OCI-LY1 (cell line): ENCODE measurements around the gene CHRNA4.

ENCODE experiments used
- H2AFZ ChIP-seq: fragments of 200-600 bp; sonication (generic), shearing (Covaris generic); 2 replicates; pipeline ENCODE4 v1.6.0; 2014; ENCODE audit warnings: antibody characterized with exemption, mild to moderate bottlenecking, low read length
- H3F3A ChIP-seq: fragments of 200-600 bp; sonication (generic), shearing (Covaris generic); 2 replicates; pipeline ENCODE4 v1.6.0; 2014; ENCODE audit warnings: mild to moderate bottlenecking, antibody characterized with exemption, low read length, moderate library complexity; ENCODE audit not compliant: insufficient read depth
- H3K27ac ChIP-seq: fragments of 200-600 bp; sonication (generic); 2 replicates; pipeline ENCODE4 v1.5.1; 2014; ENCODE audit warnings: low read length, mixed run types, mild to moderate bottlenecking, low read depth; ENCODE audit not compliant: poor library complexity, severe bottlenecking
- H3K27me3 ChIP-seq: fragments of 200-600 bp; sonication (generic); 2 replicates; pipeline ENCODE4 v1.6.0; 2014; ENCODE audit warnings: antibody characterized with exemption, mild to moderate bottlenecking, low read length, moderate library complexity; ENCODE audit not compliant: insufficient read depth
- H3K36me3 ChIP-seq: fragments of 200-600 bp; sonication (generic); 2 replicates; pipeline ENCODE4 v1.6.1; 2014; ENCODE audit warnings: mild to moderate bottlenecking, antibody characterized with exemption, low read length, moderate library complexity, mixed read lengths; ENCODE audit not compliant: insufficient read depth
- H3K4me1 ChIP-seq: fragments of 200-600 bp; sonication (generic); 2 replicates; pipeline ENCODE4 v1.5.1; 2014; ENCODE audit warnings: mild to moderate bottlenecking, low read length, moderate library complexity; ENCODE audit not compliant: insufficient read depth, severe bottlenecking
- H3K4me2 ChIP-seq: fragments of 200-600 bp; sonication (generic), shearing (Covaris generic); 2 replicates; pipeline ENCODE4 v1.6.1; 2014; ENCODE audit warnings: low read length
- H3K4me3 ChIP-seq: fragments of 200-600 bp; sonication (generic); 2 replicates; pipeline ENCODE4 v1.5.1; 2014; ENCODE audit warnings: low read length, low read depth, mild to moderate bottlenecking, mixed read lengths; ENCODE audit not compliant: poor library complexity, severe bottlenecking
- H3K79me2 ChIP-seq: fragments of 200-600 bp; shearing (Covaris generic); 2 replicates; pipeline ENCODE4 v1.6.1; 2016; ENCODE audit warnings: mixed run types, low read length, mixed read lengths; ENCODE audit not compliant: insufficient read depth
- H3K9ac ChIP-seq: fragments of 200-600 bp; sonication (generic), shearing (Covaris generic); 2 replicates; pipeline ENCODE4 v1.6.1; 2014; ENCODE audit warnings: mild to moderate bottlenecking, low read length, mixed read lengths
- H3K9me2 ChIP-seq: fragments of 200-600 bp; sonication (generic), shearing (Covaris generic); 2 replicates; pipeline ENCODE4 v1.6.1; 2014; ENCODE audit warnings: low read depth, mild to moderate bottlenecking, low read length, mixed read lengths
- H3K9me3 ChIP-seq: fragments of 200-600 bp; shearing (Covaris generic); 2 replicates; pipeline ENCODE4 v1.6.1; 2014; ENCODE audit warnings: low read length, mixed read lengths
- H4K20me1 ChIP-seq: fragments of 200-600 bp; sonication (generic), shearing (Covaris generic); 2 replicates; pipeline ENCODE4 v1.6.0; 2016; ENCODE audit warnings: mild to moderate bottlenecking, low read length; ENCODE audit not compliant: insufficient read depth
- CTCF ChIP-seq: fragments of 200-600 bp; sonication (generic), shearing (Covaris generic); IDR thresholded peaks from 2 replicates; pipeline ENCODE4 v1.5.1; 2017; ENCODE audit warnings: mild to moderate bottlenecking, antibody characterized with exemption, low read length, moderate library complexity, mixed read lengths
- EZH2 ChIP-seq: fragments of 200-600 bp; sonication (generic), shearing (Covaris generic); IDR thresholded peaks from 2 replicates; pipeline ENCODE4 v1.8.0; 2017; ENCODE audit warnings: borderline replicate concordance, mixed run types, mild to moderate bottlenecking, antibody characterized with exemption, low read length, moderate library complexity, mixed read lengths

The CHRNA4 gene

GRCh38 chr20:63366390-63367365, 5.5 kb upstream of the CHRNA4 start:
- TF ChIP-seq CTCF (no peak), EZH2 (no peak)
- Histone ChIP-seq H3K4me3 (no peak overlapping the region), H3K36me3 (no peaks in the 10 kb centered on the region), H3K4me1 (no peaks in the 10 kb centered on the region), H3K79me2 (no peaks in the 10 kb centered on the region), H3K9ac (no peak overlapping the region), H4K20me1 (no peaks in the 10 kb centered on the region), H3F3A (no peaks in the 10 kb centered on the region), H3K9me3 (no peaks in the 10 kb centered on the region), H3K9me2 (no peaks in the 10 kb centered on the region), H2AFZ (no peak overlapping the region), H3K4me2 (no peak overlapping the region), H3K27ac (no peak overlapping the region), H3K27me3 (0 out of 2 replicates have a peak, but pooled peaks cover 6% of the 10 kb centered on the region)

GRCh38 chr20:63365601-63366389, 4.6 kb upstream of the CHRNA4 start:
- H3K4me2 ChIP-seq = no peak overlapping the region
- no peaks in the 10 kb centered on the region for H4K20me1 ChIP-seq
- no peaks in the 10 kb centered on the region for H3K79me2 ChIP-seq

More at GRCh38 chr20:63365601-63366389, 4.6 kb upstream of the CHRNA4 start:
- no peaks in the 10 kb centered on the region for H3K4me1 ChIP-seq
- no peaks in the 10 kb centered on the region for H3K9me2 ChIP-seq
- no peaks in the 10 kb centered on the region for H3K9me3 ChIP-seq
- H3K36me3 ChIP-seq = no peaks in the 10 kb centered on the region
- no peak overlapping the region for H3K27ac ChIP-seq
- no peak overlapping the region for H3K9ac ChIP-seq
- no peak overlapping the region for H3K4me3 ChIP-seq
- H2AFZ ChIP-seq = no peak overlapping the region
- no peaks in the 10 kb centered on the region for H3F3A ChIP-seq
- TF ChIP-seq CTCF (no peak), EZH2 (no peak)
- H3K27me3 ChIP-seq = 0 out of 2 replicates have a peak, but pooled peaks cover 3% of the 10 kb centered on the region
